ENCODE measurements around the gene PCDHA7. TPM values are rescaled to one million over a fixed set of nuclear protein-coding genes. Genes with fewer than 3 reads are reported as not detected.
"Not testable (repeated sequence)": the region's sequence is repeated elsewhere in the genome, so short reads cannot be mapped to it uniquely, and the experiment has no call there.

PCDHA7 gene
- total RNA-seq, 1 donor from 2014 or later: not detected

- no peaks in the 10 kb centered on the region for H3K4me1 ChIP-seq
- H3K27ac ChIP-seq (replicated peaks): no peak overlapping the region
- no peak for DNase-seq
- peaks cover 47% of the 10 kb centered on the region for H3K27me3 ChIP-seq (ENCODE audit: low read depth)
- TF ChIP-seq CTCF (IDR thresholded peaks at IDR 0.05; ENCODE audit: borderline replicate concordance): peak; percentile 7
- H3K9me3 ChIP-seq (replicated peaks): peaks cover 88% of the 10 kb centered on the region
- H3K36me3 ChIP-seq: no peaks in the 10 kb centered on the region
- peak overlapping the region; percentile 37 for H3K4me3 ChIP-seq
- intact Hi-C loops (cut with micrococcal nuclease): no loop called here
Observed at GRCh38 chr5:140795259-140795641, 38.8 kb upstream of the PCDHA7 start.

GRCh38 chr5:140796072-140796717 lies 37.9 kb upstream of the PCDHA7 start:
- DNase-seq; H3K27ac ChIP-seq (replicated peaks); intact Hi-C loops (cut with micrococcal nuclease); H3K4me3 ChIP-seq; H3K36me3 ChIP-seq; H3K4me1 ChIP-seq: not testable (repeated sequence)
- Histone ChIP-seq H3K9me3 (replicated peaks) (peaks cover 88% of the 10 kb centered on the region), H3K27me3 (ENCODE audit: low read depth) (peaks cover 51% of the 10 kb centered on the region)

- peaks cover 55% of the 10 kb centered on the region for H3K27me3 ChIP-seq (ENCODE audit: low read depth)
- H3K9me3 ChIP-seq (replicated peaks): peaks cover 88% of the 10 kb centered on the region
- no peaks in the 10 kb centered on the region for H3K4me1 ChIP-seq
- intact Hi-C loops (cut with micrococcal nuclease): no loop called here
- no peak overlapping the region for H3K27ac ChIP-seq (replicated peaks)
- no peak for TF ChIP-seq CTCF (IDR thresholded peaks at IDR 0.05; ENCODE audit: borderline replicate concordance)
- H3K4me3 ChIP-seq: no peak overlapping the region
- DNase-seq: no peak
- no peaks in the 10 kb centered on the region for H3K36me3 ChIP-seq
Observed at GRCh38 chr5:140796718-140797095, 37.4 kb upstream of the PCDHA7 start.

- intact Hi-C loops (cut with micrococcal nuclease): no loop called here
- H3K27me3 ChIP-seq (ENCODE audit: low read depth): peaks cover 53% of the 10 kb centered on the region
- TF ChIP-seq CTCF (IDR thresholded peaks at IDR 0.05; ENCODE audit: borderline replicate concordance): peak; percentile 26
- no peak within 1 kb of the TSS for H3K27ac ChIP-seq (replicated peaks)
- no peak for DNase-seq
- no peaks in the 10 kb centered on the region for H3K4me1 ChIP-seq
- no peaks in the 10 kb centered on the region for H3K36me3 ChIP-seq
- peak within 1 kb of the TSS; percentile 56 for H3K4me3 ChIP-seq
- peaks cover 69% of the 10 kb centered on the region for H3K9me3 ChIP-seq (replicated peaks)
Observed at GRCh38 chr5:140800816-140801493, 33.1 kb upstream of the PCDHA7 start, which contains the start of gene PCDHA3. Gene PCDHA3, plus strand, starts transcription at chr5:140801057.

- Histone ChIP-seq H3K4me1 (no peaks in the 10 kb centered on the region), H3K36me3 (no peaks in the 10 kb centered on the region), H3K27me3 (ENCODE audit: low read depth) (peaks cover 53% of the 10 kb centered on the region), H3K4me3 (peak overlapping the region; percentile 56), H3K9me3 (replicated peaks) (peaks cover 68% of the 10 kb centered on the region), H3K27ac (replicated peaks) (no peak overlapping the region)
- intact Hi-C loops (cut with micrococcal nuclease): no loop called here
- TF ChIP-seq CTCF (IDR thresholded peaks at IDR 0.05; ENCODE audit: borderline replicate concordance): peak; percentile 41
- DNase-seq: no peak
Observed at GRCh38 chr5:140801494-140801841, 32.6 kb upstream of the PCDHA7 start.

- intact Hi-C loops (cut with micrococcal nuclease); H3K27ac ChIP-seq (replicated peaks); H3K4me1 ChIP-seq; DNase-seq; H3K4me3 ChIP-seq; H3K36me3 ChIP-seq: not testable (repeated sequence)
- Histone ChIP-seq H3K9me3 (replicated peaks) (peaks cover 67% of the 10 kb centered on the region), H3K27me3 (ENCODE audit: low read depth) (peaks cover 54% of the 10 kb centered on the region)
Observed at GRCh38 chr5:140802381-140802780, 31.7 kb upstream of the PCDHA7 start.
